Stimulated activated naive CD8-positive, alpha-beta T cell treated with anti-CD3 and anti-CD28 coated beads, Interleukin-15, amount 100 ng/mL, for 72 hours (primary cell): Measurements from ENCODE around the gene AAK1.
"Not testable (repeated sequence)": the region's sequence is repeated elsewhere in the genome, so short reads cannot be mapped to it uniquely, and the experiment has no call there.

Experiments
- ATAC-seq: fragments of 150-1000 bp; cut with Tn5 transposase; 2 replicates; pipeline ENCODE4 v1.10.0; 2021; ENCODE audit warnings: mild to moderate bottlenecking, moderate library complexity
- DNase-seq, 2 donors: peaks; one replicate each; pipeline ENCODE4 v3.0.0; 2021 to 2022
- H3K27ac Mint-ChIP-seq, 2 donors: one replicate each; pipeline ENCODE4 v1.8.0; 2022; ENCODE audit warnings: mild to moderate bottlenecking in 2 of 2, mixed read lengths in 2 of 2, moderate library complexity in 2 of 2
- H3K27me3 Mint-ChIP-seq: one replicate; pipeline ENCODE4 v1.8.0; 2022; ENCODE audit warnings: mixed read lengths
- H3K4me1 Mint-ChIP-seq: one replicate; pipeline ENCODE4 v1.8.0; 2022; ENCODE audit warnings: mild to moderate bottlenecking, mixed read lengths
- H3K4me3 Mint-ChIP-seq, 2 donors: one replicate each; pipeline ENCODE4 v1.8.0; 2022; ENCODE audit warnings: mild to moderate bottlenecking in 2 of 2, mixed read lengths in 2 of 2, moderate library complexity in 1 of 2
- H3K9me3 Mint-ChIP-seq, 2 donors: one replicate each; pipeline ENCODE4 v1.8.0; 2022; ENCODE audit warnings: mixed read lengths in 2 of 2

Gene AAK1

DNA sequence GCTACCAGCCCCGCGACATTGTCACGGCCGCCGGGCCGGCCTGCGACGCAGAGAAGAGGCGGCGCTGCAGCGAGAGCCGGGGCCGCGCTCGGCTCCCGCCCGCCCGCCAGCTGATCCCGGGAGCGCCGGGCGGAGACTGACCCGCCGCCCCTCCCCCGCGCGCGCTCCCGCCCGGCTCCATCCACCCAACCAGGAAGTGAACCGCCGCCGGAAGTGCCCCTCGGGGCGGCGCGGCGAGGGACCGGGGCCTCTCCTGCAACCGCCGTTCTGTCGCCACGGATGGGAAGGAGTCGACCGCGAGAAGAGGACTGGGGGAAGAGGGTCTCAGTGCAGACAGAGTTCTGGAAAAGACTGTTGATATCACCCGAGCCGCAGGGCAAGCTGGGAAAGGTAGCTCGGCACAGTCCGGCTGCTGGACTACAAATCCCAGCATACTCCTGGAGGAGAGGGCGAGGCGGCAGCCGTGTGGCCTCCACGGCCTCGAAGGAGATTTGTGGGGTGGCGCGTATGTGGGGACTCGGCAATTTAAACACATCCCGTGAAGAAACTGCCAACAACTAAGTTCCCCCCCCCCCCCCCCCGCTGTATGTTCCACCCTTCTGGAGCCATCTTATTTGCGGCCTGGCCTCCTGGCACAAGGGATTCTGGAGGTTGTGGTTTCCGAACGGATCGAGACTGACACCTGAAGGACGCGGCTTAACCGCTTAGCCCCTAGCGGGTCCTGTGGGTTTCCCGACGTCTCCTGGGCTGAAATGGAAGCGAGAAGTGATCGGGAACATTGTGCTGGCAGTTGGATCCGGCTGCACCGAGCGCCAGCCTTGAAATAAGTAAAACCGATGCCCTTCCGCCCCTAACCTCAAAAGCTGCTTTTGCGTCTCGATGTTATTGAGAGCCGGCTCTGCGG is at the start of gene AAK1:
Gene AAK1 (minus strand): TSS at position 138 of the 904 bp plus-strand sequence. CDS start 699 bp downstream, outside the sequence.
- no peaks in the 10 kb centered on the region for H3K27me3 Mint-ChIP-seq

GRCh38 chr2:69692424-69692823 is 48.9 kb upstream of the AAK1 start:
- ATAC-seq (no peak), DNase-seq (no peak)
- Mint-ChIP-seq H3K4me3 (no peak overlapping the region), H3K9me3 (no peaks in the 10 kb centered on the region), H3K4me1 (peaks cover 92% of the 10 kb centered on the region), H3K27ac (no peak overlapping the region), H3K27me3 (no peaks in the 10 kb centered on the region)

More for the DNA sequence above, at the start of gene AAK1:
- ATAC-seq (peak; percentile 66), DNase-seq (peak; percentile 87 to 88)
- Mint-ChIP-seq H3K27ac (peak within 1 kb of the TSS; percentile 98 to 99), H3K9me3 (peaks cover 0 to 4% of the 10 kb centered on the region in 2 donors), H3K4me3 (peak within 1 kb of the TSS; percentile 86 to 93), H3K4me1 (peaks cover 63% of the 10 kb centered on the region)

DNA sequence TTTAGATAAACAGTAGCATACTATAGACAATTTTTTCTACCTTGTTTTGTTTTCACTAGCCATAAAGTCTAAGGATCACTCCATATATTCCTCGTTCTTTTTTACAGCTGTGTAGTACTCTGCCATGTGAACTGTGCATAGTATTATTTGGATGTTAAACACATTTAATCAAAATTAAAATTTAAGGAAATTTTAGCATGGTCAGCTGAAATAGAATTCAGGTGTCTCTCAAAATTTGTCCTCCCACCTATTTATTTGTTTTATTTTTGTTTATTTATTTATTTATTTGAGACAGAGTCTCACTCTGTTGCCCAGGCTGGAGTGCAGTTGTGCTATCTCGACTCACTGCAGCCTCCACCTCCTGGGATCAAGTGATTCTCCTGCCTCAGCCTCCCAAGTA is 46.4 kb upstream of the AAK1 start:
- ATAC-seq (no peak), DNase-seq (no peak)
- peaks cover 87% of the 10 kb centered on the region for H3K4me1 Mint-ChIP-seq
- no peaks in the 10 kb centered on the region for H3K27me3 Mint-ChIP-seq
- H3K4me3 Mint-ChIP-seq, result no peak overlapping the region
- H3K9me3 Mint-ChIP-seq, result no peaks in the 10 kb centered on the region
- no peak overlapping the region for H3K27ac Mint-ChIP-seq

DNA sequence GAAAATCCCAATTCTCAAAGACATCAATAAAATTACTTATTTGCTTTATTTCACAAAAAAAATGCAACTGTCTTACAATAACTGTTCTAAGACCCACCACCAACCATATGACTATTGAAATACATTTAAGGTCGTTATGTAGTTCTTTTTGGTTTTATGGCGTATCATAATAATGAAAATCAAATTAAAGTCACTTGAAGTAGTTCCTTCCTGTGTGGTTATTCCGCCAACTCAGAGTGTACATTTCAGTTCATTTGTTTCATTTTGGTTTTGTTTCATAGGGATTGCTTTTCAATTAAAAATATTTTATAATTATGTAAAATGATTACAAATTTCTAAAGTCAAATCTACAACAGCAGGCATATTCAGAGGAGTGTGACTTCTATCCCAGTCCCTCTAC is 45.9 kb upstream of the AAK1 start:
- no peaks in the 10 kb centered on the region for H3K9me3 Mint-ChIP-seq
- no peak for ATAC-seq
- peaks cover 87% of the 10 kb centered on the region for H3K4me1 Mint-ChIP-seq
- DNase-seq, result no peak
- H3K27me3 Mint-ChIP-seq, result no peaks in the 10 kb centered on the region
- peak overlapping the region in 1 of 2 donors; percentile 79 for H3K27ac Mint-ChIP-seq
- peak overlapping the region; percentile 54 to 69 for H3K4me3 Mint-ChIP-seq

DNA sequence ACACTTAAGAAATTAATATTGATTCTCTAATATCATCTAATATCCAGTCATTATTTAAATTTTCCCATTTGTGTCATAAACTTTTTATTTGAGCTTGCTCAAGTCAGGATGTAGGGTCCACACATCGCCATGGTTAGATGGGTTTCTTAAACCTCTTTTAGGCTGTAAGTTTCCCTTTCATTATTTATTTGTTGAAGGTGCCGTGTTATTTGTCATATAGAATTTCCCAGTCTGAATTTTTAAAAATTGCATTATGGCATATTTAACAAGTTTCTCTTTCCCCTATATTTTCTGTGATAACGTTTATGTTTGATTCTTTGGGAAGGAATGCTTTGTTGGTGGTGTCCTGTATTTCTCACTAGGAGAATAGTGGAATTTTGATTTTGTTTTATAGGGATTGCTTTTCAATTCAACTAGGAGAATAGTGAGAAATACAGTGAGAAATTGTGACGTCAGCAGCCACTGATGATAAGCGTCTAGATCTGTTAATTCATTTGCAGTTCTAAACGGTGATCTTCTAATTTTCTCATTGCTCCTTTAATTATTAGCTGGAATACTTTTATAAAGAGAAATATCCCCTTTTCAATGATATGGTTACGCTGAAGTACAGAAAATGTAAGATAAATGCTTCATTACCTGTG is 44.6 kb upstream of the AAK1 start:
- H3K4me3 Mint-ChIP-seq, result peak overlapping the region in 1 of 2 donors; percentile 25
- DNase-seq, result no peak
- H3K27me3 Mint-ChIP-seq, result no peaks in the 10 kb centered on the region
- H3K9me3 Mint-ChIP-seq, result no peaks in the 10 kb centered on the region
- H3K27ac Mint-ChIP-seq, result no peak overlapping the region
- H3K4me1 Mint-ChIP-seq, result peaks cover 87% of the 10 kb centered on the region
- no peak for ATAC-seq

DNA sequence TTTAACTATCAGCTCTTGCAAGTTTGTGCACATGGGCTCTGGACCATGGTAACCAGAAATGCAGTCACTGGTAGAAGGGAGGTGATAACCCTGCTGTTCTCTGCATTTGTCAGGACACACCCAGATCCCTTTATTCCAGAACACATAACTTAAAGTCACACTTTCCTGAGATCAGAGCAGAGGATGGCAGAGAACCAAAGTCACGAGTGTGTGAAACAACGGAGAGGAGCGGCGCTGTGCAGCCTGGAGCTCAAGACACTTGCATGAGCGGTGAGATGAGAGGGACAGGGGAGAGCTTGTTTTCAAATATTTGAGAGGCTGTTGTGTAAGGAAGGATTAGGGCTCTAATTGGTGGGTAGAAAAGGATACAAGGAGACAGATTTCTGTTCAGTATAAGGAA is 43.3 kb upstream of the AAK1 start:
- DNase-seq, result no peak
- Mint-ChIP-seq H3K27me3 (no peaks in the 10 kb centered on the region), H3K4me1 (peaks cover 80% of the 10 kb centered on the region), H3K9me3 (no peaks in the 10 kb centered on the region), H3K27ac (no peak overlapping the region), H3K4me3 (no peak overlapping the region)
- no peak for ATAC-seq

- Mint-ChIP-seq H3K27me3 (no peaks in the 10 kb centered on the region), H3K9me3 (no peaks in the 10 kb centered on the region), H3K4me3 (no peak overlapping the region), H3K4me1 (peaks cover 80% of the 10 kb centered on the region), H3K27ac (no peak overlapping the region)
- ATAC-seq (peak; percentile 99), DNase-seq (peak; percentile 59 to 79)
Observed at GRCh38 chr2:69685321-69686048, 41.9 kb upstream of the AAK1 start.

DNA sequence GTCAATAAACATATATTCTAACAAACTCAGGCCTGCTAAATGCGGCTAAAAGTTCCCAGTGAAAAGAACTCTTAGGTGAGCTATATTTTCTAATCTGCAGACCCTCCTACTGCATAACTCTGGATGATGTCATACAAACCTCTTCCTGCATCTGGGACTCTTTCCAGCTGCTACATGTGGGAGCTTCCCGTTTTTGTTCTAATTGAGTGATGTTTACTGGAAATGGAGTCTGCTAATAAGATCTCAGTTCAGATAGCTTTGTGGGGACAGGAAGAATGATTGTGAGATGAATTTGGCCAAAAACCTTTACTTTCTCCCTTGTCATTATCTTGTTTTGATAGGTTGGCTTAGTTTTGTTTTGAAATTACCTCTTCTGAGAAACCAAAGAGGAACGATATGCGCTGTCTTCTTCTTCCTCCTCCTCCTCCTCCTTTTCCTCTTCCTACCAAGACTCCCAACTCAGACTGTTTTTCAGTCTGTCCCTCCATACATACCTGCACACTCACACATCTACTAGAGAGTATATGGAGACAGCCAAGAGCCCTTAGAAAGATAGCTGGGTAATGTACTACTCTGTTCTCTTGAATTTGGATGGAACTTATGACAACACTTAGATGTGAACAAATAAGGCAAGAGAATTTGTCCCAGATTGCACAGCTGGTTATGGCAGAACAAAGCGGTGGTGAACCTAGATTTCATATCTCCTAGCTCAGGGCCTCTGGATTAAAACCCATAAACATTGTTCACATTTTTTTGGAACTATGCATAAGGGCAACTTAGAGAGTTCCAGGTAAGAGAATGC is 39.8 kb upstream of the AAK1 start:
- Mint-ChIP-seq H3K4me3 (peak overlapping the region; percentile 62 to 63), H3K27me3 (no peaks in the 10 kb centered on the region), H3K4me1 (peaks cover 81% of the 10 kb centered on the region), H3K9me3 (no peaks in the 10 kb centered on the region), H3K27ac (peak overlapping the region; percentile 3 to 34)
- ATAC-seq (no peak), DNase-seq (no peak)

- no peak for DNase-seq
- Mint-ChIP-seq H3K4me1 (peaks cover 80% of the 10 kb centered on the region), H3K4me3 (no peak overlapping the region), H3K9me3 (no peaks in the 10 kb centered on the region), H3K27me3 (no peaks in the 10 kb centered on the region), H3K27ac (no peak overlapping the region)
- ATAC-seq, result no peak
Observed at GRCh38 chr2:69682525-69682924, 39.0 kb upstream of the AAK1 start.

DNA sequence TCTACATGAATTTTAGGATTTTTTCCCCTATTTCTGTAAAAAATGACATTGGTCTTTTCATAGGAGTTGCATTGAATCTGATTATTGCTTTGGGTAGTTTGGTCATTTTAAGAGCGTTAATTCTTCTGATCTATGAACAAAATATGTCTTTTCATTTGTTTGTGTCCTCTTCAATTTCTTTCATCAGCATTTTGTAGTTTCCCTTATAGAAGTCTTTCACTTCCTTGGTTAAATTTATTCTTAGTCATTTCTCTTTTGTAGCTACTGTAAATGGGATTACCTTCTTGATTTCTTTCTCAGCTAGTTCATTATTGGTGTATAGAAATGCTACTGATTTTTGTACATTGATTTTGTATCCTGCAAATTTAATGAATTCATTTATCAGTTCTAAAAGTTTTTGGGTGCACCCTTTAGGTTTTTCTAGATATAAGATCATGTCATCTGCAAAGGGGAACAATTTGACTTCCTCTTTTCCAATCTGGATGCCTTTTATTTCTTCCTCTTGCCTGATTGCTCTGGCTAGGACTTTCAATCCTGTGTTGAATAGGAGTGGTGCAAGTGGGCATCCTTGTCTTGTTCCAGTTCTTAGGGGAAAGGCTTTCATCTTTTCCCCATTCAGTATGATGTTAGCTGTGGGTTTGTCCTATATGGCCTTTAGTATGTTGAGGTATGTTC is 36.6 kb upstream of the AAK1 start:
- no peak overlapping the region for H3K27ac Mint-ChIP-seq
- H3K4me3 Mint-ChIP-seq, result no peak overlapping the region
- H3K4me1 Mint-ChIP-seq, result peaks cover 71% of the 10 kb centered on the region

DNA sequence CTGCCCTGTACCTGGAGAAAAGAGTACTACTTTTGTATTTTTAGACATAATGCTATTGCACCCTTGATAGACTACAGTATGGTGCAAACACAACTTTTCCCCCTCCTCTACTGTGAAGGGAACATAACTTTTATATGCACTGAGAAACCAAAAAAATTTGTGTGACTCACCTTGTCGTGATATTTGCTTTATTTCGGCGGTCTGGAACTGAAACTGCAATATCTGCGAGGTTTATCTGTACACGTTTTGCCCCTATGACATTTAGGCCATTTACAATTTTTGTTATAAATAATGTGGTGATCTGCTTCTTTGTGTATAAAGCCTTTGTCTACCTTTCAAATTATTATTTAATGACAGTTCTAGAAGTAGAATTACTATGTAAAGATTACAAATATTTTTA is 34.4 kb upstream of the AAK1 start:
- Mint-ChIP-seq H3K4me1 (peaks cover 65% of the 10 kb centered on the region), H3K27me3 (no peaks in the 10 kb centered on the region), H3K9me3 (no peaks in the 10 kb centered on the region), H3K4me3 (peak overlapping the region; percentile 33 to 35), H3K27ac (peak overlapping the region in 1 of 2 donors; percentile 68)
- DNase-seq, result no peak
- no peak for ATAC-seq

More for the DNA sequence above, 36.6 kb upstream of the AAK1 start:
- ATAC-seq, result no peak
- DNase-seq, result no peak
- Mint-ChIP-seq H3K9me3 (no peaks in the 10 kb centered on the region), H3K27me3 (no peaks in the 10 kb centered on the region)

DNA sequence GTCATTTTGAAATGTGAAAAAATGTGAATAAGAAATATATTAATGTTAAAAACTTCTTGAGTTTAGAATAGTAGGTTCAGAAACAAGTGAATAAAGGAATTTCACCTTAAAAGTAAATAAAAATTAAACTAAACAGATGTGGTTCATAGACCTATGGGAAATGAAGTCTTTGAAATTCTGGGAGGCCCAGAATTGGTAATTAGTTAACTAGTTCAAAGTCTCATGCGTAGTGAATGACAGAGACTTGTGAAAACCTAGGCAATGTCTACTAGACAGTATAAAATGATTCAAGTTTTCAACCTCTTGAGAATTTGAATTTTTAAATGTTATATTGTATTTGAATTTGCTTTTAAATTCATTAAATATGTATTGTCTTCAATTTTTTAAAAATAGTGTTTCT is 32.6 kb upstream of the AAK1 start:
- no peaks in the 10 kb centered on the region for H3K9me3 Mint-ChIP-seq
- no peak for ATAC-seq

GRCh38 chr2:69674316-69674670 is 30.8 kb upstream of the AAK1 start:
- Mint-ChIP-seq H3K4me3 (no peak overlapping the region), H3K27ac (no peak overlapping the region), H3K27me3 (no peaks in the 10 kb centered on the region), H3K4me1 (peaks cover 44% of the 10 kb centered on the region), H3K9me3 (no peaks in the 10 kb centered on the region)
- DNase-seq, result no peak
- ATAC-seq, result no peak

More for the DNA sequence above, 32.6 kb upstream of the AAK1 start:
- no peak overlapping the region for H3K4me3 Mint-ChIP-seq
- no peaks in the 10 kb centered on the region for H3K27me3 Mint-ChIP-seq
- H3K4me1 Mint-ChIP-seq, result peaks cover 56% of the 10 kb centered on the region
- no peak for DNase-seq
- no peak overlapping the region for H3K27ac Mint-ChIP-seq

GRCh38 chr2:69673098-69673497 is 29.6 kb upstream of the AAK1 start:
- not testable (repeated sequence) for DNase-seq, H3K27me3 Mint-ChIP-seq, H3K9me3 Mint-ChIP-seq, H3K4me3 Mint-ChIP-seq, ATAC-seq, H3K27ac Mint-ChIP-seq
- peaks cover 37% of the 10 kb centered on the region for H3K4me1 Mint-ChIP-seq

- no peak overlapping the region for H3K27ac Mint-ChIP-seq
- DNase-seq (no peak), ATAC-seq (no peak)
Observed at GRCh38 chr2:69669666-69670065, 26.1 kb upstream of the AAK1 start.

More at GRCh38 chr2:69669666-69670065, 26.1 kb upstream of the AAK1 start:
- Mint-ChIP-seq H3K27me3 (no peaks in the 10 kb centered on the region), H3K4me1 (peaks cover 27% of the 10 kb centered on the region), H3K4me3 (no peak overlapping the region), H3K9me3 (no peaks in the 10 kb centered on the region)
